Measurements from ENCODE around the gene PIEZO2. TPM values are rescaled to one million over a fixed set of nuclear protein-coding genes. Genes with fewer than 3 reads are reported as not detected.

Gene PIEZO2
- polyA plus RNA-seq, 1 donor (not counting 4 experiments of a cell fraction or from before 2014, with no cell fraction given), result not detected

DNA sequence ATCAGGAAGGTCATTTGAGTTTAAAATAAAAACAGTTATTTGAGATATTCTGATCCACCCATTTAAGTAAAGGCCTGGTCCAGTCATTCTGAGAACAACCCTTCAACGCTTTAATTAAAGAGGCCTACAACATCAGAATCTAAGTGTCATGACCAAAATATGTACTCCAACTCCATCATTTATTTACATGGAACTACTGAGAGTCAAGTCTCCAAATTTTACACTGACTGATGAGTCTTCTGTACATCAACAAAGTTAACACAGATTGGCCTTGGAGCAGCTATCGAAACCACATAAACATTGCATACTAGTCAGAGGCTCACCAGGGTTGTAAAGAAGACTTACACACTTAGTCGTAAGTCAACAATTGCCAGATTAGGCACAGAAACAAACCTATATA is 37.1 kb downstream of the PIEZO2 start:
- FAIRE-seq (no peak), DNase-seq (ENCODE audit: low read depth, low spot score) (no peak)
- no peak overlapping the region for H3K4me2 ChIP-seq (ENCODE audit: control insufficient read depth, extremely low read depth, insufficient read depth, low read depth, low read length)
- peaks cover 4% of the 10 kb centered on the region for H3K9me3 ChIP-seq (ENCODE audit: control insufficient read depth, low read depth, low read length)
- TF ChIP-seq, protein P1, sequence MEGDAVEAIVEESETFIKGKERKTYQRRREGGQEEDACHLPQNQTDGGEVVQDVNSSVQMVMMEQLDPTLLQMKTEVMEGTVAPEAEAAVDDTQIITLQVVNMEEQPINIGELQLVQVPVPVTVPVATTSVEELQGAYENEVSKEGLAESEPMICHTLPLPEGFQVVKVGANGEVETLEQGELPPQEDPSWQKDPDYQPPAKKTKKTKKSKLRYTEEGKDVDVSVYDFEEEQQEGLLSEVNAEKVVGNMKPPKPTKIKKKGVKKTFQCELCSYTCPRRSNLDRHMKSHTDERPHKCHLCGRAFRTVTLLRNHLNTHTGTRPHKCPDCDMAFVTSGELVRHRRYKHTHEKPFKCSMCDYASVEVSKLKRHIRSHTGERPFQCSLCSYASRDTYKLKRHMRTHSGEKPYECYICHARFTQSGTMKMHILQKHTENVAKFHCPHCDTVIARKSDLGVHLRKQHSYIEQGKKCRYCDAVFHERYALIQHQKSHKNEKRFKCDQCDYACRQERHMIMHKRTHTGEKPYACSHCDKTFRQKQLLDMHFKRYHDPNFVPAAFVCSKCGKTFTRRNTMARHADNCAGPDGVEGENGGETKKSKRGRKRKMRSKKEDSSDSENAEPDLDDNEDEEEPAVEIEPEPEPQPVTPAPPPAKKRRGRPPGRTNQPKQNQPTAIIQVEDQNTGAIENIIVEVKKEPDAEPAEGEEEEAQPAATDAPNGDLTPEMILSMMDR (optimal IDR thresholded peaks at IDR 0.05 in 1 of 3, IDR thresholded peaks at IDR 0.05 in 1 of 3, conservative IDR thresholded peaks at IDR 0.05 in 1 of 3; ENCODE audit: extremely low read depth in 1 of 3, insufficient read depth in 2 of 3, low read length in 3 of 3), result no peak
- TF ChIP-seq EZH2 (IDR thresholded peaks at IDR 0.05; ENCODE audit: low read length), result no peak
- no peaks in the 10 kb centered on the region for H3K79me2 ChIP-seq (ENCODE audit: control insufficient read depth, insufficient read depth, low read length)
- no peaks in the 10 kb centered on the region for H4K20me1 ChIP-seq (ENCODE audit: control insufficient read depth, extremely low read depth, insufficient read depth, low read length)
- H3K4me1 ChIP-seq (ENCODE audit: control insufficient read depth, extremely low read depth, insufficient read depth, low read length), result no peaks in the 10 kb centered on the region
- no peak overlapping the region for H3K4me3 ChIP-seq (ENCODE audit: control insufficient read depth in 2 of 3, extremely low read depth in 1 of 3, insufficient read depth in 2 of 3, low read depth in 1 of 3, low read length in 3 of 3)
- no peak overlapping the region for H3K27ac ChIP-seq (ENCODE audit: control insufficient read depth, insufficient read depth, low read length)
- H2AFZ ChIP-seq (ENCODE audit: control insufficient read depth, low read length), result no peak overlapping the region
- no peaks in the 10 kb centered on the region for H3K9me1 ChIP-seq (ENCODE audit: control insufficient read depth, extremely low read depth, insufficient read depth, low read length)
- no peaks in the 10 kb centered on the region for H3K36me3 ChIP-seq (ENCODE audit: control insufficient read depth in 2 of 2, extremely low read depth in 1 of 2, insufficient read depth in 2 of 2, low read length in 2 of 2)
- H3K27me3 ChIP-seq (ENCODE audit: control insufficient read depth, extremely low read depth, insufficient read depth, low read length), result no peaks in the 10 kb centered on the region
- dilution Hi-C loops (cut with MboI; ENCODE audit: extremely low pct_ligation_motif_present, low sequenced_read_pairs), result no loop called here
- H3K9ac ChIP-seq (ENCODE audit: control insufficient read depth, extremely low read depth, insufficient read depth, low read length), result no peak overlapping the region

DNA sequence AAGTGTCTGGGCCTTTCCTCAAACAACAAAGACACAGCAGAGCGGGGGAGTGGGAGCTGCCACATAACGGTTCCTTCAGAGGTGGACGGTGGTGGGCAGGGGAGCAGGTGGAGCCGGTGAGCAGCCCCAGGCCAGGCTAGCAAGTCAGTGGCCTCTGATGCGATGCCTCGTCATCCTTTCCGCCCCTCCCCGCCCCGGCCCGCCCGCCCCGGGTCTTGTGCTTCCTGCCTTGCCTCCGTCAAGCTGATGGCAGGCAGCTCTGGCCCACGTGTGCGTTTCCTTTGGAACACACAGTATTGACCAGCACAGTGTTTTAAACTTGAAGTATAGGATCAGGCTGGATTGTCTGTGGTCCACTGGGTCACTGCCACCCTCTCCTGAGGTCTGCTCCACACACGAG is 38.9 kb downstream of the PIEZO2 start:
- Histone ChIP-seq H3K27ac (ENCODE audit: control insufficient read depth, insufficient read depth, low read length) (no peak overlapping the region), H4K20me1 (ENCODE audit: control insufficient read depth, extremely low read depth, insufficient read depth, low read length) (no peaks in the 10 kb centered on the region), H3K27me3 (ENCODE audit: control insufficient read depth, extremely low read depth, insufficient read depth, low read length) (no peaks in the 10 kb centered on the region), H3K79me2 (ENCODE audit: control insufficient read depth, insufficient read depth, low read length) (no peaks in the 10 kb centered on the region), H3K9me1 (ENCODE audit: control insufficient read depth, extremely low read depth, insufficient read depth, low read length) (no peaks in the 10 kb centered on the region), H3K4me1 (ENCODE audit: control insufficient read depth, extremely low read depth, insufficient read depth, low read length) (no peaks in the 10 kb centered on the region), H3K9me3 (ENCODE audit: control insufficient read depth, low read depth, low read length) (peaks cover 4% of the 10 kb centered on the region), H3K4me3 (ENCODE audit: control insufficient read depth in 2 of 3, extremely low read depth in 1 of 3, insufficient read depth in 2 of 3, low read depth in 1 of 3, low read length in 3 of 3) (no peak overlapping the region), H3K36me3 (ENCODE audit: control insufficient read depth in 2 of 2, extremely low read depth in 1 of 2, insufficient read depth in 2 of 2, low read length in 2 of 2) (no peaks in the 10 kb centered on the region), H3K4me2 (ENCODE audit: control insufficient read depth, extremely low read depth, insufficient read depth, low read depth, low read length) (no peak overlapping the region), H2AFZ (ENCODE audit: control insufficient read depth, low read length) (no peak overlapping the region), H3K9ac (ENCODE audit: control insufficient read depth, extremely low read depth, insufficient read depth, low read length) (no peak overlapping the region)
- no peak for FAIRE-seq
- TF ChIP-seq, protein P1 (optimal IDR thresholded peaks at IDR 0.05 in 1 of 3, IDR thresholded peaks at IDR 0.05 in 1 of 3, conservative IDR thresholded peaks at IDR 0.05 in 1 of 3; ENCODE audit: extremely low read depth in 1 of 3, insufficient read depth in 2 of 3, low read length in 3 of 3), result no peak
- no peak for TF ChIP-seq EZH2 (IDR thresholded peaks at IDR 0.05; ENCODE audit: low read length)
- no peak for DNase-seq (ENCODE audit: low read depth, low spot score)
- dilution Hi-C loops (cut with MboI; ENCODE audit: extremely low pct_ligation_motif_present, low sequenced_read_pairs), result no loop called here

All from keratinocyte (primary cell).